ENCODE measurements around the gene SERP2. TPM values are rescaled to one million over a fixed set of nuclear protein-coding genes. Genes with fewer than 3 reads are reported as not detected.

The SERP2 gene
- total RNA-seq, 1 donor, result 5.8 TPM

- Histone ChIP-seq H3K4me2 (ENCODE audit: insufficient read depth, low read length) (no peak overlapping the region), H3K27me3 (ENCODE audit: insufficient read depth, low read length) (no peaks in the 10 kb centered on the region), H3K79me2 (ENCODE audit: insufficient read depth, low read length) (no peaks in the 10 kb centered on the region), H3K27ac (ENCODE audit: low read depth, low read length) (no peak overlapping the region), H3K4me1 (ENCODE audit: insufficient read depth, low read length) (no peaks in the 10 kb centered on the region), H3K4me3 (ENCODE audit: insufficient read depth, low read length) (no peak overlapping the region), H2AFZ (ENCODE audit: low read length) (no peak overlapping the region), H4K20me1 (ENCODE audit: insufficient read depth, low read length) (no peaks in the 10 kb centered on the region), H3K9me3 (ENCODE audit: low read depth, low read length) (no peaks in the 10 kb centered on the region), H3K36me3 (ENCODE audit: insufficient read depth, low read length) (no peaks in the 10 kb centered on the region)
- no peak for DNase-seq (ENCODE audit: insufficient read length, low spot score, missing footprints)
- no peak for TF ChIP-seq CTCF (IDR thresholded peaks at IDR 0.05; ENCODE audit: extremely low read depth, low read depth, low read length)
These were observed 22.1 kb upstream of the SERP2 start for GRCh38 chr13:44351505-44351854.

- no peak overlapping the region for H3K4me2 ChIP-seq (ENCODE audit: insufficient read depth, low read length)
- H2AFZ ChIP-seq (ENCODE audit: low read length), result no peak overlapping the region
- no peak for DNase-seq (ENCODE audit: insufficient read length, low spot score, missing footprints)
- no peaks in the 10 kb centered on the region for H3K9me3 ChIP-seq (ENCODE audit: low read depth, low read length)
- TF ChIP-seq CTCF (IDR thresholded peaks at IDR 0.05; ENCODE audit: extremely low read depth, low read depth, low read length), result no peak
- H3K79me2 ChIP-seq (ENCODE audit: insufficient read depth, low read length), result no peaks in the 10 kb centered on the region
- no peak overlapping the region for H3K27ac ChIP-seq (ENCODE audit: low read depth, low read length)
- H3K36me3 ChIP-seq (ENCODE audit: insufficient read depth, low read length), result no peaks in the 10 kb centered on the region
- no peaks in the 10 kb centered on the region for H3K27me3 ChIP-seq (ENCODE audit: insufficient read depth, low read length)
- no peaks in the 10 kb centered on the region for H4K20me1 ChIP-seq (ENCODE audit: insufficient read depth, low read length)
- no peaks in the 10 kb centered on the region for H3K4me1 ChIP-seq (ENCODE audit: insufficient read depth, low read length)
- H3K4me3 ChIP-seq (ENCODE audit: insufficient read depth, low read length), result no peak overlapping the region
These were observed 21.4 kb upstream of the SERP2 start for GRCh38 chr13:44352202-44352601.

GRCh38 chr13:44352671-44353070 lies 21.0 kb upstream of the SERP2 start:
- Histone ChIP-seq H2AFZ (ENCODE audit: low read length) (no peak overlapping the region), H3K9me3 (ENCODE audit: low read depth, low read length) (no peaks in the 10 kb centered on the region), H3K4me3 (ENCODE audit: insufficient read depth, low read length) (no peak overlapping the region), H3K27me3 (ENCODE audit: insufficient read depth, low read length) (no peaks in the 10 kb centered on the region), H4K20me1 (ENCODE audit: insufficient read depth, low read length) (no peaks in the 10 kb centered on the region), H3K27ac (ENCODE audit: low read depth, low read length) (no peak overlapping the region), H3K79me2 (ENCODE audit: insufficient read depth, low read length) (no peaks in the 10 kb centered on the region), H3K4me2 (ENCODE audit: insufficient read depth, low read length) (no peak overlapping the region), H3K36me3 (ENCODE audit: insufficient read depth, low read length) (no peaks in the 10 kb centered on the region), H3K4me1 (ENCODE audit: insufficient read depth, low read length) (no peaks in the 10 kb centered on the region)
- DNase-seq (ENCODE audit: insufficient read length, low spot score, missing footprints), result no peak
- TF ChIP-seq CTCF (IDR thresholded peaks at IDR 0.05; ENCODE audit: extremely low read depth, low read depth, low read length), result no peak

GRCh38 chr13:44354331-44354730 lies 19.3 kb upstream of the SERP2 start:
- no peak overlapping the region for H3K27ac ChIP-seq (ENCODE audit: low read depth, low read length)
- H2AFZ ChIP-seq (ENCODE audit: low read length), result no peak overlapping the region
- DNase-seq (ENCODE audit: insufficient read length, low spot score, missing footprints), result no peak
- no peaks in the 10 kb centered on the region for H3K79me2 ChIP-seq (ENCODE audit: insufficient read depth, low read length)
- TF ChIP-seq CTCF (IDR thresholded peaks at IDR 0.05; ENCODE audit: extremely low read depth, low read depth, low read length), result no peak
- no peaks in the 10 kb centered on the region for H3K27me3 ChIP-seq (ENCODE audit: insufficient read depth, low read length)
- no peak overlapping the region for H3K4me2 ChIP-seq (ENCODE audit: insufficient read depth, low read length)
- H4K20me1 ChIP-seq (ENCODE audit: insufficient read depth, low read length), result no peaks in the 10 kb centered on the region
- H3K9me3 ChIP-seq (ENCODE audit: low read depth, low read length), result no peaks in the 10 kb centered on the region
- no peaks in the 10 kb centered on the region for H3K4me1 ChIP-seq (ENCODE audit: insufficient read depth, low read length)
- H3K36me3 ChIP-seq (ENCODE audit: insufficient read depth, low read length), result no peaks in the 10 kb centered on the region
- H3K4me3 ChIP-seq (ENCODE audit: insufficient read depth, low read length), result no peak overlapping the region
